SK-N-SH treated with all-trans-retinoic acid at 6 μM for 48 hours (cell line): ENCODE results near the gene LSM10.

Experiments
- ATAC-seq: fragments of 200-7000 bp; cut with Tn5 transposase; 3 replicates; pipeline ENCODE4 v1.9.1; 2020; ENCODE audit warnings: mild to moderate bottlenecking, moderate library complexity
- ARNTL ChIP-seq: fragments of 450-650 bp; formaldehyde crosslinking; IDR thresholded peaks from 2 replicates; pipeline ENCODE4 v1.5.0; 2020; ENCODE audit warnings: low read depth, mild to moderate bottlenecking, moderate library complexity, borderline replicate concordance
- BACH2 ChIP-seq: fragments of 250-450 bp; sonication (Bioruptor Pico); IDR thresholded peaks from 2 replicates; pipeline ENCODE4 v1.9.0; 2021; ENCODE audit warnings: mild to moderate bottlenecking, borderline replicate concordance
- CREB5 ChIP-seq: fragments of 250-450 bp; sonication (Bioruptor Pico); IDR thresholded peaks from 2 replicates; pipeline ENCODE4 v1.5.1; 2020; ENCODE audit warnings: low read depth, mild to moderate bottlenecking, moderate library complexity
- CSDC2 ChIP-seq: fragments of 250-450 bp; sonication (Bioruptor Pico); IDR thresholded peaks from 2 replicates; pipeline ENCODE4 v1.5.0; 2020; ENCODE audit warnings: mild to moderate bottlenecking, moderate library complexity
- CSRNP3 ChIP-seq: fragments of 250-450 bp; sonication (Bioruptor Pico); IDR thresholded peaks from 2 replicates; pipeline ENCODE4 v1.5.1; 2021; ENCODE audit warnings: mild to moderate bottlenecking, moderate library complexity
- GLIS3 ChIP-seq: fragments of 250-450 bp; sonication (Bioruptor Pico); IDR thresholded peaks from 2 replicates; pipeline ENCODE4 v1.5.0; 2020; ENCODE audit warnings: mild to moderate bottlenecking, moderate library complexity
- ISL1 ChIP-seq: fragments of 250-450 bp; sonication (Bioruptor Pico); IDR thresholded peaks from 2 replicates; pipeline ENCODE4 v2.1.2; 2022; ENCODE audit warnings: mild to moderate bottlenecking, moderate library complexity
- OSR1 ChIP-seq: fragments of 250-450 bp; sonication (Bioruptor Pico); IDR thresholded peaks from 2 replicates; pipeline ENCODE4 v1.8.0; 2022; ENCODE audit warnings: moderate library complexity, mild to moderate bottlenecking, inconsistent platforms
- PATZ1 ChIP-seq: fragments of 250-450 bp; sonication (Bioruptor Pico); IDR thresholded peaks from 2 replicates; pipeline ENCODE4 v1.8.0; 2020; ENCODE audit warnings: mild to moderate bottlenecking, moderate library complexity, borderline replicate concordance
- POU6F1 ChIP-seq: fragments of 250-450 bp; sonication (Bioruptor Pico); IDR thresholded peaks from 2 replicates; pipeline ENCODE4 v1.8.0; 2021; ENCODE audit warnings: low read depth, mild to moderate bottlenecking, moderate library complexity, borderline replicate concordance
- PPARA ChIP-seq: fragments of 250-450 bp; sonication (Bioruptor Pico); IDR thresholded peaks from 2 replicates; pipeline ENCODE4 v1.5.0; 2020; ENCODE audit warnings: mild to moderate bottlenecking, borderline replicate concordance
- RARB ChIP-seq: fragments of 250-450 bp; sonication (Bioruptor Pico); IDR thresholded peaks from 2 replicates; pipeline ENCODE4 v1.8.0; 2021; ENCODE audit warnings: mild to moderate bottlenecking, moderate library complexity
- SNAI2 ChIP-seq: fragments of 250-450 bp; sonication (Bioruptor Pico); IDR thresholded peaks from 2 replicates; pipeline ENCODE4 v1.5.0; 2020; ENCODE audit warnings: mild to moderate bottlenecking, moderate library complexity
- TCF4 ChIP-seq: fragments of 250-450 bp; sonication (Bioruptor Pico); IDR thresholded peaks from 2 replicates; pipeline ENCODE4 v1.8.0; 2021; ENCODE audit warnings: mild to moderate bottlenecking, moderate library complexity, borderline replicate concordance
- TOX ChIP-seq: fragments of 250-450 bp; sonication (Bioruptor Pico); IDR thresholded peaks from 2 replicates; pipeline ENCODE4 v1.8.0; 2021; ENCODE audit warnings: mild to moderate bottlenecking, moderate library complexity, borderline replicate concordance
- TSHZ2 ChIP-seq: fragments of 250-450 bp; sonication (Bioruptor Pico); IDR thresholded peaks from 2 replicates; pipeline ENCODE4 v1.5.0; 2020; ENCODE audit warnings: mild to moderate bottlenecking, moderate library complexity
- ZC3H10 ChIP-seq: fragments of 250-450 bp; sonication (Bioruptor Pico); IDR thresholded peaks from 2 replicates; pipeline ENCODE4 v1.5.1; 2021; ENCODE audit warnings: mild to moderate bottlenecking, moderate library complexity
- ZFP3 ChIP-seq: fragments of 250-450 bp; sonication (Bioruptor Pico); IDR thresholded peaks from 2 replicates; pipeline ENCODE4 v1.5.0; 2020; ENCODE audit warnings: mild to moderate bottlenecking, moderate library complexity
- ZFP30 ChIP-seq: fragments of 450-650 bp; formaldehyde crosslinking; IDR thresholded peaks from 2 replicates; pipeline ENCODE4 v1.5.0; 2022; ENCODE audit warnings: mild to moderate bottlenecking, moderate library complexity
- ZNF565 ChIP-seq: fragments of 450-650 bp; formaldehyde crosslinking; conservative IDR thresholded peaks from 2 replicates; pipeline ENCODE4 v1.5.0; 2020; ENCODE audit warnings: low read depth, mild to moderate bottlenecking, moderate library complexity
- ZNF70 ChIP-seq: fragments of 450-650 bp; formaldehyde crosslinking; IDR thresholded peaks from 2 replicates; pipeline ENCODE4 v1.5.0; 2020; ENCODE audit warnings: mild to moderate bottlenecking, moderate library complexity
- ZNF8 ChIP-seq: fragments of 450-650 bp; formaldehyde crosslinking; IDR thresholded peaks from 2 replicates; pipeline ENCODE4 v1.5.0; 2020; ENCODE audit warnings: mild to moderate bottlenecking, moderate library complexity

The LSM10 gene

GRCh38 chr1:36382669-36383068 is 15.0 kb downstream of the LSM10 start:
- TF ChIP-seq CSDC2 (CRISPR knock-in tag) = no peak
- TF ChIP-seq ZNF565 (CRISPR knock-in tag) = no peak
- no peak for TF ChIP-seq ZFP30 (CRISPR knock-in tag)
- TF ChIP-seq GLIS3 (CRISPR knock-in tag) = no peak
- no peak for TF ChIP-seq PATZ1 (CRISPR knock-in tag)
- TF ChIP-seq PPARA (CRISPR knock-in tag) = no peak
- no peak for TF ChIP-seq ISL1 (CRISPR knock-in tag)
- no peak for TF ChIP-seq RARB (CRISPR knock-in tag)
- no peak for TF ChIP-seq ZFP3
- TF ChIP-seq ARNTL = no peak
- no peak for ATAC-seq

- TF ChIP-seq SNAI2 (CRISPR knock-in tag) (no peak), TOX (CRISPR knock-in tag) (no peak), ZNF8 (CRISPR knock-in tag) (no peak), ZFP3 (no peak), ARNTL (no peak), BACH2 (CRISPR knock-in tag) (no peak), OSR1 (CRISPR knock-in tag) (no peak), RARB (CRISPR knock-in tag) (no peak), ZC3H10 (CRISPR knock-in tag) (no peak), PPARA (CRISPR knock-in tag) (no peak), CREB5 (CRISPR knock-in tag) (no peak), CSDC2 (CRISPR knock-in tag) (no peak), PATZ1 (CRISPR knock-in tag) (no peak), ZFP30 (CRISPR knock-in tag) (no peak), GLIS3 (CRISPR knock-in tag) (no peak), ZNF565 (CRISPR knock-in tag) (no peak), POU6F1 (no peak), ISL1 (CRISPR knock-in tag) (no peak), TCF4 (CRISPR knock-in tag) (no peak), TSHZ2 (CRISPR knock-in tag) (no peak)
- TF ChIP-seq, all 23 proteins: peak for 0
- ATAC-seq = no peak
Observed at GRCh38 chr1:36382231-36382630, 15.5 kb downstream of the LSM10 start.

GRCh38 chr1:36381405-36381804 is 16.3 kb downstream of the LSM10 start:
- no peak for ATAC-seq
- no peak for TF ChIP-seq ZFP30 (CRISPR knock-in tag)
- no peak for TF ChIP-seq CSRNP3 (CRISPR knock-in tag)
- no peak for TF ChIP-seq TSHZ2 (CRISPR knock-in tag)
- TF ChIP-seq ISL1 (CRISPR knock-in tag) = no peak
- no peak for TF ChIP-seq ZNF70 (CRISPR knock-in tag)
- no peak for TF ChIP-seq ZC3H10 (CRISPR knock-in tag)
- TF ChIP-seq TOX (CRISPR knock-in tag) = no peak
- TF ChIP-seq POU6F1 = no peak
